ES-I3 (cell line): Measurements from ENCODE around the gene LBH.

Experiments used
- H3K36me3 ChIP-seq: 2 replicates; pipeline ENCODE4 v1.6.1; 2013; ENCODE audit warnings: mild to moderate bottlenecking, low read length, control low read depth, moderate library complexity; ENCODE audit not compliant: insufficient read depth
- H3K4me1 ChIP-seq: 2 replicates; pipeline ENCODE4 v1.6.1; 2013; ENCODE audit warnings: mild to moderate bottlenecking, control low read depth, low read length; ENCODE audit not compliant: insufficient read depth
- H3K9ac ChIP-seq: 2 replicates; pipeline ENCODE4 v1.6.1; 2013; ENCODE audit warnings: low read depth, mild to moderate bottlenecking, low read length, moderate library complexity
- H3K9me3 ChIP-seq: 2 replicates; pipeline ENCODE4 v1.6.1; 2013; ENCODE audit warnings: mild to moderate bottlenecking, low read length, moderate library complexity; ENCODE audit not compliant: control insufficient read depth, insufficient read depth

Gene LBH

GRCh38 chr2:30253873-30254684 is 22.7 kb downstream of the LBH start:
- H3K4me1 ChIP-seq, result no peaks in the 10 kb centered on the region
- H3K9me3 ChIP-seq, result no peaks in the 10 kb centered on the region
- no peaks in the 10 kb centered on the region for H3K36me3 ChIP-seq
- H3K9ac ChIP-seq, result no peak overlapping the region

- no peak overlapping the region for H3K9ac ChIP-seq
- H3K4me1 ChIP-seq, result no peaks in the 10 kb centered on the region
- H3K9me3 ChIP-seq, result no peaks in the 10 kb centered on the region
- H3K36me3 ChIP-seq, result no peaks in the 10 kb centered on the region
Observed at GRCh38 chr2:30254685-30255001, 23.3 kb downstream of the LBH start.

GRCh38 chr2:30255026-30255425 is 23.7 kb downstream of the LBH start:
- Histone ChIP-seq H3K4me1 (no peaks in the 10 kb centered on the region), H3K9ac (no peak overlapping the region), H3K9me3 (no peaks in the 10 kb centered on the region), H3K36me3 (no peaks in the 10 kb centered on the region)

GRCh38 chr2:30255466-30256408 is 24.4 kb downstream of the LBH start:
- no peak overlapping the region for H3K9ac ChIP-seq
- no peaks in the 10 kb centered on the region for H3K4me1 ChIP-seq

DNA sequence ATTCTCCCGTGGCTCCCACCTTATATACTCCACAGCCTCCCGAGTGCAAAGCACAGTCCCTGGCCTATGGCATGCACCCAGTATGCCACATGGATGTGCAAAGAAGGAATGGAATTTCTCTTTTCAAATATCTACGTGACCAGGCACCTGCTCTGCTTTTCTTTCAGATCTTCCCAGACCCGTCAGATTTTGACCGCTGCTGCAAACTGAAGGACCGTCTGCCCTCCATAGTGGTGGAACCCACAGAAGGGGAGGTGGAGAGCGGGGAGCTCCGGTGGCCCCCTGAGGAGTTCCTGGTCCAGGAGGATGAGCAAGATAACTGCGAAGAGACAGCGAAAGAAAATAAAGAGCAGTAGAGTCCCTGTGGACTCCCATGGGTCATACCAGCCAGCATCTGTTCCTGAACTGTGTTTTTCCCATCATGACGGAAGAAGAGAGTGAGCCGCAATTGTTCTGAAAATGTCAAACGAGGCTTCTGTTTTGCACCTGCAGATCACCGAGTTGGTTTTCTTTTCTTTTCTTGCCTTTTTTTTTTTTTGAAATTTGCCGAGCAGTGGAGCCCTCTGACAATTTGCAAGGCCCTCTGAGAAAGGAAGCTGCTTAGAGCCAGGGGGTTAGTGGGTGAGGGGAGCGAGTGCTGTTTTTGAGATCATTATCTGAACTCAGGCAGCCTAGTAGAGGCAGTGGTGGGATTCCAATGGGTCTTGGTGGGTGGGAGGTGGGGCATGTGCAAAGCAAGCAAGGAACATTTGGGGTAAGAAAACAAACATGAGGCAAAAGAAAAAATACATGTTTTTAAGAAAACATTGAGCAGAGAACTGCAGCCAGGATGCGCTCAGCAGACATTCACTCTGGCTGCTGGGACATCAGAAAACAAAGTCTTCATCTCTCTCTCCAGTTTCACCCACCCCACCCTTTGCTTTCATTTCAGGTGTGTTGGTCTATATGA is 26.2 kb downstream of the LBH start:
- Histone ChIP-seq H3K9me3 (no peaks in the 10 kb centered on the region; the same call in 1 of the 2 replicates), H3K36me3 (no peaks in the 10 kb centered on the region), H3K9ac (no peak overlapping the region), H3K4me1 (no peaks in the 10 kb centered on the region)

More at GRCh38 chr2:30255466-30256408, 24.4 kb downstream of the LBH start:
- H3K36me3 ChIP-seq, result no peaks in the 10 kb centered on the region
- H3K9me3 ChIP-seq, result no peaks in the 10 kb centered on the region

DNA sequence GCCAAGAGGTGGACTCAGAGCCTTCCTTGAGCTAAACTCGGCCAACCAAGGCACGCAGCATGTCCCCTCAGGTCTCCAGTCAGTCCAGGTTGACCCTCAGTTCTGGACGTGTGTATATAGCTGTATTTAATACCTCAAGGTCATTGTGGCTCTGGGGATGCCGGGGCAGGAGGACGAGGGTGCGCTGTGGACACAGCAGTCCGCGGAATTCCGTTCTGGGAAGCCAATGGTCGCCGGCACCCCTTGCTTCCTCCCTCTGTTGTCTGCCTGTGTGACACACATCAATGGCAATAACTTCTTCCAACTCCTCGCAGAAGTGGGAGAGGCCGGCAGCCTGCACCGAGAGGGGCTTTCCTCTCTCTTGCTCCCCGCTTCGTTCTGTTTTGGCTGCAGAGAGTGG is 27.7 kb downstream of the LBH start:
- Histone ChIP-seq H3K36me3 (no peaks in the 10 kb centered on the region), H3K4me1 (no peaks in the 10 kb centered on the region), H3K9me3 (no peaks in the 10 kb centered on the region; the same call in 1 of the 2 replicates), H3K9ac (no peak overlapping the region)

- H3K36me3 ChIP-seq, result no peaks in the 10 kb centered on the region
- H3K9me3 ChIP-seq, result no peaks in the 10 kb centered on the region; the same call in 1 of the 2 replicates
- H3K9ac ChIP-seq, result no peak overlapping the region
- H3K4me1 ChIP-seq, result no peaks in the 10 kb centered on the region
Observed at GRCh38 chr2:30259827-30260679, 28.7 kb downstream of the LBH start.

DNA sequence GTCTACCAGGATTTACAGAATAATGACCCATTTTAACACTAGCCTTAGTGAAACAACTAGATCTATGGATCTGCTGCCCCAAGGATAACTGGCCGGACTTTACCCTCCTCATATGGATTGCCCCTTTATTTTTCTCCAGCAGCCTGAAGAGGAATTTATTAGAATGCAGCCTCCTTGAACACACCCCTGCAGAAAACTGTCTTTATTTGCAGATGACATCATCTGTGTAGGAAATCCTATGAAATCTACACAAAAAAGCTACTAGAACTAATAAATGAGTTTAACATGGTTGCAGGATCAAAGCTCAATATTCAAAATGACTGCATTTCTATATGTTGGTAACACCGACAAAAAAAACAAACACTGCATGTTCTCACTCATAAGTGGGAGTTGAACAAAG is 29.6 kb downstream of the LBH start:
- H3K9me3 ChIP-seq, result no peaks in the 10 kb centered on the region; the same call in 1 of the 2 replicates
- H3K9ac ChIP-seq, result no peak overlapping the region
- no peaks in the 10 kb centered on the region for H3K4me1 ChIP-seq
- no peaks in the 10 kb centered on the region for H3K36me3 ChIP-seq

DNA sequence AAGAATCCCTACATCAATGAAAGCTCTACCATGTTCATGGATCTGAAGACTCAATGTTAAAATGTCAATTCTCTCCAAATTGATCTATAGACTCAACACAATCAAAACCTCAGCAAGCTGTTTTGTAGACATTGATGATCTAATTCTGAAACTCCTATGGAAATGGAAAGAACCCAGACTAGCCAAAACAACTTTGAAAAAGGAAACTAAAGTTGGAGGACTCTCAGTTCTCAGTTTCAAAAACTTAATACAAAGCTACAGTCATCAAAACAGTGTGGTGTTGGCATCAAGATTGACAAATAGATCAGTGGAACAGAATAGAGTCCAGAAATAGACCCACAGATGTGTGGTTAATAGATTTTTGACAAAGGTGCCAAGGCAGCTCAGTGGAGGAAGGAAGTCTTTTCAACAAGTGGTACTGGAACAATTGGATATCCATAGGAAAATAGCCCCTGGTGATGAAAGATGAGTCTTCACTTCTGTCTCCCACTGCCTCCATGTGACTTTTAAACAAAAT is 30.4 kb downstream of the LBH start:
- no peaks in the 10 kb centered on the region for H3K4me1 ChIP-seq
- H3K36me3 ChIP-seq, result no peaks in the 10 kb centered on the region
- H3K9me3 ChIP-seq, result no peaks in the 10 kb centered on the region; the same call in 1 of the 2 replicates
- no peak overlapping the region for H3K9ac ChIP-seq

GRCh38 chr2:30262716-30263309 is 31.5 kb downstream of the LBH start:
- Histone ChIP-seq H3K4me1 (no peaks in the 10 kb centered on the region), H3K9ac (no peak overlapping the region), H3K9me3 (no peaks in the 10 kb centered on the region; the same call in 1 of the 2 replicates), H3K36me3 (no peaks in the 10 kb centered on the region)

- H3K4me1 ChIP-seq, result no peaks in the 10 kb centered on the region
- no peaks in the 10 kb centered on the region; the same call in 1 of the 2 replicates for H3K9me3 ChIP-seq
Observed at GRCh38 chr2:30264274-30264673, 32.9 kb downstream of the LBH start.

GRCh38 chr2:30265052-30266015 is 34.0 kb downstream of the LBH start:
- H3K36me3 ChIP-seq, result no peaks in the 10 kb centered on the region
- no peaks in the 10 kb centered on the region for H3K4me1 ChIP-seq
- no peaks in the 10 kb centered on the region; the same call in 1 of the 2 replicates for H3K9me3 ChIP-seq
- no peak overlapping the region for H3K9ac ChIP-seq

More at GRCh38 chr2:30264274-30264673, 32.9 kb downstream of the LBH start:
- Histone ChIP-seq H3K9ac (no peak overlapping the region), H3K36me3 (no peaks in the 10 kb centered on the region)
